ENCODE results near the gene LDLRAD3.

LDLRAD3 gene

GRCh38 chr11:36078686-36079055 is 134.8 kb downstream of the LDLRAD3 start:
- DNase-seq: no peak

- DNase-seq: no peak
These were observed 136.2 kb downstream of the LDLRAD3 start for GRCh38 chr11:36079878-36080675.

GRCh38 chr11:36081274-36081945 is 137.5 kb downstream of the LDLRAD3 start:
- DNase-seq: no peak

- DNase-seq: no peak
These were observed 142.5 kb downstream of the LDLRAD3 start for GRCh38 chr11:36086366-36086765.

GRCh38 chr11:36088266-36088972 is 144.6 kb downstream of the LDLRAD3 start:
- no peak for DNase-seq

- DNase-seq: no peak
These were observed 146.1 kb downstream of the LDLRAD3 start for GRCh38 chr11:36089920-36090319.

- peak; percentile 59 for DNase-seq
These were observed 146.7 kb downstream of the LDLRAD3 start for GRCh38 chr11:36090356-36091109.

- peak; percentile 94 for DNase-seq
These were observed 147.5 kb downstream of the LDLRAD3 start for GRCh38 chr11:36091256-36091811.

- DNase-seq: peak; percentile 76
These were observed 148.6 kb downstream of the LDLRAD3 start for GRCh38 chr11:36092314-36093030.

GRCh38 chr11:36093548-36093947 is 149.7 kb downstream of the LDLRAD3 start:
- peak; percentile 42 for DNase-seq

GRCh38 chr11:36094164-36094563 is 150.3 kb downstream of the LDLRAD3 start:
- DNase-seq: no peak

- no peak for DNase-seq
These were observed 151.9 kb downstream of the LDLRAD3 start for GRCh38 chr11:36095716-36096115.

GRCh38 chr11:36097219-36097650 is 153.4 kb downstream of the LDLRAD3 start:
- DNase-seq: peak; percentile 86

- DNase-seq: peak; percentile 54
These were observed 154.2 kb downstream of the LDLRAD3 start for GRCh38 chr11:36098087-36098486.

- no peak for DNase-seq
These were observed 155.1 kb downstream of the LDLRAD3 start for GRCh38 chr11:36098853-36099375.

- peak; percentile 62 for DNase-seq
These were observed 157.6 kb downstream of the LDLRAD3 start for GRCh38 chr11:36101466-36101865.

- peak; percentile 2 for DNase-seq
These were observed 159.0 kb downstream of the LDLRAD3 start for GRCh38 chr11:36102868-36103267.

GRCh38 chr11:36103933-36104530 is 160.2 kb downstream of the LDLRAD3 start:
- peak; percentile 74 for DNase-seq

GRCh38 chr11:36104660-36104992 is 160.8 kb downstream of the LDLRAD3 start:
- DNase-seq: no peak

- DNase-seq: peak; percentile 29
These were observed 162.1 kb downstream of the LDLRAD3 start for GRCh38 chr11:36105743-36106581.

Data from hematopoietic multipotent progenitor cell treated with erythropoietin and hydrocortisone succinate and interleukin-3 and kit ligand, for 8 days (in vitro differentiated cells).